Coronary artery (tissue), 2 donors: Measurements from ENCODE around the gene LAMC3.

Experiments used
- DNase-seq: peaks from one replicate; pipeline ENCODE4 v3.0.0-alpha.2; 2017; ENCODE audit warnings: low spot score
- H3K27ac ChIP-seq, 2 donors: fragments of 200-600 bp; sonication (generic); one replicate each; pipeline ENCODE4 v1.5.1; 2016 to 2019
- H3K4me3 ChIP-seq: fragments of 200-600 bp; sonication (generic); 2 replicates; pipeline ENCODE4 v1.5.1; 2016; ENCODE audit warnings: mild to moderate bottlenecking, moderate library complexity
- TF ChIP-seq, protein P1 (sequence below): fragments of 200-600 bp; sonication (generic); IDR thresholded peaks from one replicate; pipeline ENCODE4 v1.5.1; 2019; ENCODE audit warnings: antibody characterized with exemption

Gene LAMC3

DNA sequence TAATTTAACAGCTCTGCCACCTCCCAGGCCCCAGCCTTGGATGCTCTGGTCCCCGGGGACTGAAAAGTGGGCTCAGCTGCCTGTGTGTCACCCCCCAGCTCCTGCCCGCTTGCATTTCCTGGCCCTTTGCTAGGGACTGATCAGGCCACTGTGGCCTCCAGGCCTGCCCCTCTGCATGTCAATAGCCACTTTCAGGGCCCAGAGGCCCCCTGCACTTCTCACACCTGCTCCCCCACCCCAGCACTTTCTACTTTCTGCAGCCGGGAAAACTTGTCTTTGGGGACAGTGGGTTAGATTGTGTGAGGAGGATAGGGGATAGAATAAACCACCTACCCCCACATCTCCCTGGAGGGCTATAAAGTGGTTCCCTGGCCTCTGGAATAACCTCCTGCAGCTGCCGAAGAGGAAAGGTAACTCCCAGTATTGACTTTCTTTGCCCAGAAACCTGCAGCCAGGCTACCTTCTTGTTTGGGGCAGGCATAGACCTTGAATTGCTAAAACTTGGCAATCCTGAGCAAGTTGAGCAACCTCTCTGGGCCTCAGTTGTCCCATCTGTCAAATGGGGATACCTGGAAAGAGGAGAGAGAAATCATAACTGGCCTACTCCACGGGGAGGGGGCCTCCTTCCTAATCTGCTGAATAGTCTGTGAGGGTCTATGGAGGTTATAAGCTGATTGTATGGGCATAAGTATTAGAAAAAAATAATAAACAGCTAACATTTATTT is 95.2 kb downstream of the LAMC3 start:
- TF ChIP-seq, protein P1, sequence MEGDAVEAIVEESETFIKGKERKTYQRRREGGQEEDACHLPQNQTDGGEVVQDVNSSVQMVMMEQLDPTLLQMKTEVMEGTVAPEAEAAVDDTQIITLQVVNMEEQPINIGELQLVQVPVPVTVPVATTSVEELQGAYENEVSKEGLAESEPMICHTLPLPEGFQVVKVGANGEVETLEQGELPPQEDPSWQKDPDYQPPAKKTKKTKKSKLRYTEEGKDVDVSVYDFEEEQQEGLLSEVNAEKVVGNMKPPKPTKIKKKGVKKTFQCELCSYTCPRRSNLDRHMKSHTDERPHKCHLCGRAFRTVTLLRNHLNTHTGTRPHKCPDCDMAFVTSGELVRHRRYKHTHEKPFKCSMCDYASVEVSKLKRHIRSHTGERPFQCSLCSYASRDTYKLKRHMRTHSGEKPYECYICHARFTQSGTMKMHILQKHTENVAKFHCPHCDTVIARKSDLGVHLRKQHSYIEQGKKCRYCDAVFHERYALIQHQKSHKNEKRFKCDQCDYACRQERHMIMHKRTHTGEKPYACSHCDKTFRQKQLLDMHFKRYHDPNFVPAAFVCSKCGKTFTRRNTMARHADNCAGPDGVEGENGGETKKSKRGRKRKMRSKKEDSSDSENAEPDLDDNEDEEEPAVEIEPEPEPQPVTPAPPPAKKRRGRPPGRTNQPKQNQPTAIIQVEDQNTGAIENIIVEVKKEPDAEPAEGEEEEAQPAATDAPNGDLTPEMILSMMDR: no peak
- no peak for DNase-seq
- H3K4me3 ChIP-seq: no peak overlapping the region
- H3K27ac ChIP-seq: peak overlapping the region in 1 of 2 donors; percentile 4

DNA sequence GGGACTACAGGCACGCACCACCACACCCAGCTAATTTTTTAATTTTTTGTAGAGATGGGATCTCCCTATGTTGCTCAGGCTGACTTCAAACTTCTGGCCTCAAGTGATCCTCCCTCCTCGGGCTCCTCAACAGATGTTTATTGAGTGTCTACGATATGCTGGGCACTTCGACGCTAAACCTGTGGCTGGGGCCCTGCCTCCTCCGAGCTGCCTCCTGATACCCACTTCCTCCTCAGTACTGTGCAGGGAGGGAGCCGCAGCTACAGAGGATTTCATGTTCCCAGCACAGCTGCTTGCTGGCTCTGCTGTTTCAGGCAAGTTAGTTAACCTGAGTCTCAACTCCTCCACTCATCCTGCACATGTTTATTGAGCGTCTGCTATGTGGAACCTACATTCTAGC is 97.0 kb downstream of the LAMC3 start:
- no peak overlapping the region for H3K4me3 ChIP-seq
- H3K27ac ChIP-seq: no peak overlapping the region
- TF ChIP-seq, protein P1: no peak
- DNase-seq: no peak

DNA sequence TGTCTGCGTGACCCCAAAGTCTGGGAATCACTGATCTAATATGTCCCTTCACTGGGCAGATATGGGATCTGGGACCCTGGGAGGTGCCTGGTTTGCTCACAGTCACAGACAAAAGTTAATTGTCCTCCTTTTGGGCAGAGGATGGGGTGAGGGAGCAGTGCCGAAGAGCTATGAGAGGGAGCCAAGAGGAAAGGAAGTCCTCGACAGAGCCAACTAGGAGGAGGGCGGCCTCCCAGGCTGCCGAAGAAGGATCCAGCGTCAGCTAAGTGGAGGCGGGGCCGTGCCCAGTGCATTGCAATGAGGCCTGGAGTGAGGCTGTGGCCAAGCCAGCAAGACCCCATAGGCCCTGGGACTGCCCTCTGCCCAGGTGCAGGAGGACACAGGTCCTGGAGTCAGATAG is 98.8 kb downstream of the LAMC3 start:
- DNase-seq: no peak
- H3K27ac ChIP-seq: peak overlapping the region in 1 of 2 donors; percentile 56
- TF ChIP-seq, protein P1: no peak

DNA sequence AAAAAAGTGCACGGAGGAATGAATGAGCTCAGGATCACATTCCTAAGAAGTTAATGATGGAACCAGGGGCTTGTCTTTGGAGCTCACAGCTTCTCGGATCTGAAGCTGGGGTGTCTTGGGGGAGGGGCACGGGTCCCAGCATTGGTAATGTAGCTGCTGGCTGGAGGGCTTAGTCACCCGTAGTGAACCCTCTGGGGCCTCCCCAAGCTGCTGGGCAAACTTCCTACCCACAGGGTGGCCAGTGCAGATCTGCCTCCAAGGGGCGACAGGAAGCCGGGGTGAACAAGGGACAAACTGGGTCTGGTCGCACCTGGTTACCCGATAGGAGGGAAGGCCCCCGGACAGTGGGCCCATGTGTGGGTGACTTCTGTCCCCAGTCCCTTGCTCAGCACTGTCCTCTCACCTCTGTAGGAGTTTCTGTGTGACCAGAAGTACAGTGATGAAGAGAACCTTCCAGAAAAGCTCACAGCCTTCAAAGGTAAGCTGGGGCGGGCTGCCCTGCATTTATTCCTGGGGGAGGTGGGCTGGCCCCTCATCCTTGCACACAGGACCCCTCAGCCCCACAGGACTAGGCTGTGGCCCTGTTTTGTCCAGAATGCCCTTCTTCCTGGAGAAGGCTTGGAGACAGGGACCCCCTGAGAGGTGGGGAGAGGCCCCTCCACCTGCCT is 102.3 kb downstream of the LAMC3 start:
- Histone ChIP-seq H3K4me3 (no peak overlapping the region), H3K27ac (peak overlapping the region in 1 of 2 donors; percentile 16)
- DNase-seq: no peak
- TF ChIP-seq, protein P1: no peak

More for the DNA sequence above, 98.8 kb downstream of the LAMC3 start:
- H3K4me3 ChIP-seq: no peak overlapping the region

DNA sequence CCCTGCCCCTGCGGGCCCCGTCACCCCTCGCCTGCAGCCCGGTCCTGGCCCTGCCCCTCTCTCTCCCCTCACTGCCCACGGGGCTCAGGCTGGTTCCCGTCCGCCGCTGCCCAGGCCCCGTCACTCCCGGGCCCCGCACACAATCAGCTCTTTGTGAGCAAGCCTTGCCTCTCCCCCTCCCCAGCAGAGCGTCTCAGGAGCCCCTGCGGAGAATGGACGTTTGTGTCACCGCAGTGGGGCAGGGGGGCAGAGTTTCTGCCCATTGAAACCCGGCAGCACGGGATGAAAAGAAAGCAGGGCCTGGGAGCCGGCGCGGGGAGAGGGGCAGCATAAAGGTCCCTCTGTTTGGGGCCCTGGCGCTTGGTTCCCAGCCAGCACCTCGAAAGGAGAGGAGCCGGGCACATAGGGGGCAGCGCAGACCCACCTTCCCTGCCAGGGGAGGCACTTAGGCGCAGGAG is 102.9 kb downstream of the LAMC3 start:
- no peak overlapping the region for H3K4me3 ChIP-seq
- DNase-seq: no peak
- peak overlapping the region in 1 of 2 donors; percentile 16 for H3K27ac ChIP-seq
- TF ChIP-seq, protein P1: no peak

DNA sequence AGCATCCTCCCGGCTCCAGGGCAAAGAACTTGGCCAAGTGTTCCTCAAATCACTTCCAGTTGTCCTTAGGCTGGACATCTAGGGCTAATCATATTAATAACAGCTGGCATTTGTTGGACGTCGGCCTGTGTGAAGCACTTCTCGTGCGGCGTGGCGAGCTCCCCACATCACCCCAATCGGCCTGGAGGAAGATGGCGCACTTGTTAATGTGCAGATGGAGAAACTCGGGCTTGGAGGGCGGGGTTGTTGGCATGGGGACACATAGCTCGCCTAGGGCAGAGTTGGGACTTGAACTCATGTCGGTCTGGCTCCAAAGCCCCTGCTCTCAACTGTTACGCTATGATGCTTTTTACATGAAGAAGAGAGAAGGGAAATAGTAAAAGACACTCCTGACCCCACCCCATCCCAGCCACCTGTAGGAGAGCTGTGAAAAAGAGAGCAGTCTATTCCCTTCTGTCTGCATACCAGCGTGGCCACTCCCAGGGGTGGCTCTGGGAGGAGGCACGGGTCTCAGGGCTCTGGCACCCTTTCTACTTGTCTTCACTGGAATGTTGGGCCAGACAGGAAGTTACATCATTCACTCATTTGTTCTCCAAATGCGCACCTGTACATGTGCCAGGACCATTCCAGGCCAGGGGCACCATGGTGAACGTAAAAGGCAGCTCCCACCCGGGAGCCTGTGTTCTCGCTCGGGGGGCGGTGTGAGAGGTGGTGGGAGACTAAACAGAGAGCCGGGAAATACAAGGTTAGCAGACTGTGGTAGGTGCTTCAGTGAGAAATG is 103.6 kb downstream of the LAMC3 start:
- H3K4me3 ChIP-seq: no peak overlapping the region
- H3K27ac ChIP-seq: peak overlapping the region in 1 of 2 donors; percentile 21
- no peak for DNase-seq
- TF ChIP-seq, protein P1: no peak
